HT-29 (cell line): Measurements from ENCODE around the gene DGCR6L. TPM values are rescaled to one million over a fixed set of nuclear protein-coding genes. Genes with fewer than 3 reads are reported as not detected.
"Not testable (repeated sequence)": the region's sequence is repeated elsewhere in the genome, so short reads cannot be mapped to it uniquely, and the experiment has no call there.

ENCODE experiments used
- DNase-seq: peaks from one replicate; pipeline ENCODE4 v3.0.0-alpha.2; 2015; ENCODE audit warnings: low spot score
- total RNA-seq: library from RNA; depleted of rRNA; stranded (reverse); fragments of >200 nt; shearing (Covaris generic); gene quantifications from 2 replicates; pipeline ENCODE4 v1.2.3, GENCODE V29; 2014

The DGCR6L gene
- total RNA-seq, 1 experiment from 2014 or later = 132 TPM

GRCh38 chr22:20310180-20310579 is 9.7 kb downstream of the DGCR6L start:
- not testable (repeated sequence) for DNase-seq

GRCh38 chr22:20308806-20309650 is 10.8 kb downstream of the DGCR6L start:
- DNase-seq = not testable (repeated sequence)

- DNase-seq = not testable (repeated sequence)
Observed at GRCh38 chr22:20307448-20308447, 12.1 kb downstream of the DGCR6L start.

- DNase-seq = not testable (repeated sequence)
Observed at GRCh38 chr22:20306646-20307447, 13.0 kb downstream of the DGCR6L start.

GRCh38 chr22:20305894-20306645 is 13.8 kb downstream of the DGCR6L start:
- no peak for DNase-seq

- not testable (repeated sequence) for DNase-seq
Observed at GRCh38 chr22:20305230-20305893, 14.5 kb downstream of the DGCR6L start.

- DNase-seq = no peak
Observed at GRCh38 chr22:20304646-20305045, 15.2 kb downstream of the DGCR6L start.

- DNase-seq = not testable (repeated sequence)
Observed at GRCh38 chr22:20303229-20303534, 16.7 kb downstream of the DGCR6L start.

GRCh38 chr22:20302438-20303228 is 17.2 kb downstream of the DGCR6L start:
- no peak for DNase-seq

GRCh38 chr22:20299746-20300136 is 20.1 kb downstream of the DGCR6L start:
- DNase-seq = peak; percentile 41

- DNase-seq = peak; percentile 79
Observed at GRCh38 chr22:20298803-20299745, 20.8 kb downstream of the DGCR6L start.

- DNase-seq = no peak
Observed at GRCh38 chr22:20298110-20298802, 21.6 kb downstream of the DGCR6L start.

GRCh38 chr22:20297414-20298109 is 22.3 kb downstream of the DGCR6L start:
- no peak for DNase-seq

- DNase-seq = no peak
Observed at GRCh38 chr22:20296598-20296997, 23.3 kb downstream of the DGCR6L start.

- DNase-seq = no peak
Observed at GRCh38 chr22:20295262-20296064, 24.4 kb downstream of the DGCR6L start.

- no peak for DNase-seq
Observed at GRCh38 chr22:20292673-20293232, 27.1 kb downstream of the DGCR6L start.
